Measurements from ENCODE around the gene PPFIA3. TPM values are rescaled to one million over a fixed set of nuclear protein-coding genes. Genes with fewer than 3 reads are reported as not detected.
"Not testable (repeated sequence)": the region's sequence is repeated elsewhere in the genome, so short reads cannot be mapped to it uniquely, and the experiment has no call there.

The PPFIA3 gene
- total RNA-seq, 1 experiment from 2014 or later = 33.6 TPM

- intact Hi-C loops (cut with micrococcal nuclease; ENCODE audit: unreplicated experiment) = no loop called here
Observed at GRCh38 chr19:49118565-49119410, 556 bp upstream of the PPFIA3 start, which contains the start of gene C19orf73. Gene C19orf73, minus strand, starts transcription at chr19:49119143. Its CDS starts 121 bp downstream, at chr19:49119022.

GRCh38 chr19:49120325-49120683 is 960 bp downstream of the PPFIA3 start:
- TF ChIP-seq CTCF (conservative IDR thresholded peaks at IDR 0.05; ENCODE audit: low read depth, low read length) (no peak), EZH2 (IDR thresholded peaks at IDR 0.05; ENCODE audit: borderline replicate concordance, low read depth, low read length, poor library complexity, severe bottlenecking) (no peak)
- ChIA-PET POLR2A (ENCODE audit: low non-redundant PET) (no interaction called here), CTCF (interaction anchor here (1.5 kb wide), 1 partner anchor 26 kb away, joined by 4 read pairs; no protein-coding TSS in a partner anchor)
- Histone ChIP-seq H3K4me3 (ENCODE audit: low read depth, low read length, poor library complexity, severe bottlenecking) (peak overlapping the region; percentile 79), H3K27me3 (replicated peaks; ENCODE audit: insufficient read depth, low read depth, low read length, poor library complexity) (no peaks in the 10 kb centered on the region), H3K9me3 (ENCODE audit: low read depth, low read length, poor library complexity, severe bottlenecking) (no peaks in the 10 kb centered on the region), H3K36me3 (ENCODE audit: insufficient read depth, low read length, poor library complexity, severe bottlenecking) (no peaks in the 10 kb centered on the region), H3K27ac (ENCODE audit: low read depth, low read length, poor library complexity, severe bottlenecking) (peak overlapping the region; percentile 97), H3K4me1 (ENCODE audit: insufficient read depth, low read length, poor library complexity, severe bottlenecking) (peaks cover 11% of the 10 kb centered on the region)
- DNase-seq (ENCODE audit: low spot score) = no peak
- intact Hi-C loops (cut with micrococcal nuclease; ENCODE audit: unreplicated experiment) = no loop called here
- BruUV-seq (replicated peaks) = no TSS peak

More at GRCh38 chr19:49118565-49119410, 556 bp upstream of the PPFIA3 start, which contains the start of gene C19orf73:
- peak; percentile 96 for DNase-seq (ENCODE audit: low spot score)
- Histone ChIP-seq H3K9me3 (ENCODE audit: low read depth, low read length, poor library complexity, severe bottlenecking) (no peaks in the 10 kb centered on the region), H3K36me3 (ENCODE audit: insufficient read depth, low read length, poor library complexity, severe bottlenecking) (no peaks in the 10 kb centered on the region), H3K27me3 (replicated peaks; ENCODE audit: insufficient read depth, low read depth, low read length, poor library complexity) (no peaks in the 10 kb centered on the region), H3K4me1 (ENCODE audit: insufficient read depth, low read length, poor library complexity, severe bottlenecking) (peaks cover 15% of the 10 kb centered on the region), H3K27ac (ENCODE audit: low read depth, low read length, poor library complexity, severe bottlenecking) (peak within 1 kb of the TSS; percentile 97), H3K4me3 (ENCODE audit: low read depth, low read length, poor library complexity, severe bottlenecking) (peak within 1 kb of the TSS; percentile 79)
- TF ChIP-seq EZH2 (IDR thresholded peaks at IDR 0.05; ENCODE audit: borderline replicate concordance, low read depth, low read length, poor library complexity, severe bottlenecking) (no peak), CTCF (conservative IDR thresholded peaks at IDR 0.05; ENCODE audit: low read depth, low read length) (peak; percentile 38)
- TSS peak; percentile 76 for BruUV-seq (replicated peaks)
- ChIA-PET CTCF (no interaction called here), POLR2A (ENCODE audit: low non-redundant PET) (interaction anchor here (0.8 kb wide), 1 partner anchor 21 kb away, joined by 5 read pairs; no protein-coding TSS in a partner anchor)

- POLR2A ChIA-PET (ENCODE audit: low non-redundant PET) = no interaction called here
- Histone ChIP-seq H3K27me3 (replicated peaks; ENCODE audit: insufficient read depth, low read depth, low read length, poor library complexity) (no peaks in the 10 kb centered on the region), H3K27ac (ENCODE audit: low read depth, low read length, poor library complexity, severe bottlenecking) (no peak overlapping the region), H3K36me3 (ENCODE audit: insufficient read depth, low read length, poor library complexity, severe bottlenecking) (no peaks in the 10 kb centered on the region), H3K9me3 (ENCODE audit: low read depth, low read length, poor library complexity, severe bottlenecking) (no peaks in the 10 kb centered on the region), H3K4me1 (ENCODE audit: insufficient read depth, low read length, poor library complexity, severe bottlenecking) (peaks cover 11% of the 10 kb centered on the region), H3K4me3 (ENCODE audit: low read depth, low read length, poor library complexity, severe bottlenecking) (no peak overlapping the region)
- intact Hi-C loops (cut with micrococcal nuclease; ENCODE audit: unreplicated experiment) = no loop called here
- DNase-seq (ENCODE audit: low spot score) = no peak
- no peak for TF ChIP-seq EZH2 (IDR thresholded peaks at IDR 0.05; ENCODE audit: borderline replicate concordance, low read depth, low read length, poor library complexity, severe bottlenecking)
- no peak for TF ChIP-seq CTCF (conservative IDR thresholded peaks at IDR 0.05; ENCODE audit: low read depth, low read length)
- BruUV-seq (replicated peaks) = no TSS peak
- CTCF ChIA-PET = interaction anchor here (1.5 kb wide), 1 partner anchor 26 kb away, joined by 4 read pairs; no protein-coding TSS in a partner anchor
Observed at GRCh38 chr19:49120868-49121267, 1.5 kb downstream of the PPFIA3 start.

- DNase-seq (ENCODE audit: low spot score); H3K4me3 ChIP-seq (ENCODE audit: low read depth, low read length, poor library complexity, severe bottlenecking); H3K27me3 ChIP-seq (replicated peaks; ENCODE audit: insufficient read depth, low read depth, low read length, poor library complexity); POLR2A ChIA-PET (ENCODE audit: low non-redundant PET); H3K9me3 ChIP-seq (ENCODE audit: low read depth, low read length, poor library complexity, severe bottlenecking); intact Hi-C loops (cut with micrococcal nuclease; ENCODE audit: unreplicated experiment); BruUV-seq (replicated peaks); H3K36me3 ChIP-seq (ENCODE audit: insufficient read depth, low read length, poor library complexity, severe bottlenecking); H3K27ac ChIP-seq (ENCODE audit: low read depth, low read length, poor library complexity, severe bottlenecking): not testable (repeated sequence)
- peaks cover 11% of the 10 kb centered on the region for H3K4me1 ChIP-seq (ENCODE audit: insufficient read depth, low read length, poor library complexity, severe bottlenecking)
- CTCF ChIA-PET = interaction anchor here (0.6 kb wide), 1 partner anchor 135 kb away, joined by 3 read pairs; no protein-coding TSS in a partner anchor
Observed at GRCh38 chr19:49121841-49122240, 2.5 kb downstream of the PPFIA3 start.

GRCh38 chr19:49123285-49123684 is 3.9 kb downstream of the PPFIA3 start:
- intact Hi-C loops (cut with micrococcal nuclease; ENCODE audit: unreplicated experiment); DNase-seq (ENCODE audit: low spot score); H3K27me3 ChIP-seq (replicated peaks; ENCODE audit: insufficient read depth, low read depth, low read length, poor library complexity); POLR2A ChIA-PET (ENCODE audit: low non-redundant PET); H3K4me3 ChIP-seq (ENCODE audit: low read depth, low read length, poor library complexity, severe bottlenecking); H3K27ac ChIP-seq (ENCODE audit: low read depth, low read length, poor library complexity, severe bottlenecking); H3K9me3 ChIP-seq (ENCODE audit: low read depth, low read length, poor library complexity, severe bottlenecking); BruUV-seq (replicated peaks); H3K36me3 ChIP-seq (ENCODE audit: insufficient read depth, low read length, poor library complexity, severe bottlenecking): not testable (repeated sequence)
- CTCF ChIA-PET = interaction anchor here (0.5 to 0.7 kb wide), 2 partner anchors 39 to 382 kb away, joined by 4 to 9 read pairs; no protein-coding TSS in a partner anchor
- peaks cover 11% of the 10 kb centered on the region for H3K4me1 ChIP-seq (ENCODE audit: insufficient read depth, low read length, poor library complexity, severe bottlenecking)
